Glutamatergic neuron (in vitro differentiated cells): Measurements from ENCODE around the gene RIOK3. TPM values are rescaled to one million over a fixed set of nuclear protein-coding genes. Genes with fewer than 3 reads are reported as not detected.
"Not testable (repeated sequence)": the region's sequence is repeated elsewhere in the genome, so short reads cannot be mapped to it uniquely, and the experiment has no call there.

Experiments used
- DNase-seq: peaks from one replicate; pipeline ENCODE4 v3.0.0; 2022
- H3K27ac Mint-ChIP-seq: one replicate; pipeline ENCODE4 v1.8.0; 2020; ENCODE audit warnings: mild to moderate bottlenecking, mixed read lengths, inconsistent platforms; ENCODE audit not compliant: unreplicated experiment
- H3K27me3 Mint-ChIP-seq: one replicate; pipeline ENCODE4 v1.8.0; 2020; ENCODE audit warnings: mild to moderate bottlenecking, moderate library complexity, mixed read lengths, inconsistent platforms; ENCODE audit not compliant: unreplicated experiment
- H3K36me3 Mint-ChIP-seq: one replicate; pipeline ENCODE4 v1.8.0; 2020; ENCODE audit warnings: mild to moderate bottlenecking, mixed read lengths, inconsistent platforms; ENCODE audit not compliant: unreplicated experiment
- H3K4me1 Mint-ChIP-seq: one replicate; pipeline ENCODE4 v1.8.0; 2020; ENCODE audit warnings: mild to moderate bottlenecking, low read depth, mixed read lengths, inconsistent platforms; ENCODE audit not compliant: unreplicated experiment
- H3K4me3 Mint-ChIP-seq: one replicate; pipeline ENCODE4 v1.8.0; 2020; ENCODE audit warnings: mild to moderate bottlenecking, mixed read lengths, inconsistent platforms; ENCODE audit not compliant: unreplicated experiment
- H3K9me3 Mint-ChIP-seq: one replicate; pipeline ENCODE4 v1.8.0; 2020; ENCODE audit warnings: mild to moderate bottlenecking, moderate library complexity, mixed read lengths, inconsistent platforms; ENCODE audit not compliant: unreplicated experiment
- total RNA-seq: library from RNA; stranded (reverse); fragmentation: NEBNext Ultra II Directional; extraction: Animal tissue kit (Norgen Biotek cat#: 25700); gene quantifications from one replicate; pipeline ENCODE4 v1.2.1, GENCODE V29; 2021; ENCODE audit not compliant: unreplicated experiment
- TF ChIP-seq, protein P1 (sequence below): fragments of 200-600 bp; sonication (generic); IDR thresholded peaks from one replicate; pipeline ENCODE4 v1.5.0; 2021; ENCODE audit not compliant: partially characterized antibody, unreplicated experiment

RIOK3 gene
- total RNA-seq, 1 donor from 2014 or later = 105 TPM

GRCh38 chr18:23506393-23506792, 53.3 kb downstream of the RIOK3 start:
- TF ChIP-seq, protein P1, sequence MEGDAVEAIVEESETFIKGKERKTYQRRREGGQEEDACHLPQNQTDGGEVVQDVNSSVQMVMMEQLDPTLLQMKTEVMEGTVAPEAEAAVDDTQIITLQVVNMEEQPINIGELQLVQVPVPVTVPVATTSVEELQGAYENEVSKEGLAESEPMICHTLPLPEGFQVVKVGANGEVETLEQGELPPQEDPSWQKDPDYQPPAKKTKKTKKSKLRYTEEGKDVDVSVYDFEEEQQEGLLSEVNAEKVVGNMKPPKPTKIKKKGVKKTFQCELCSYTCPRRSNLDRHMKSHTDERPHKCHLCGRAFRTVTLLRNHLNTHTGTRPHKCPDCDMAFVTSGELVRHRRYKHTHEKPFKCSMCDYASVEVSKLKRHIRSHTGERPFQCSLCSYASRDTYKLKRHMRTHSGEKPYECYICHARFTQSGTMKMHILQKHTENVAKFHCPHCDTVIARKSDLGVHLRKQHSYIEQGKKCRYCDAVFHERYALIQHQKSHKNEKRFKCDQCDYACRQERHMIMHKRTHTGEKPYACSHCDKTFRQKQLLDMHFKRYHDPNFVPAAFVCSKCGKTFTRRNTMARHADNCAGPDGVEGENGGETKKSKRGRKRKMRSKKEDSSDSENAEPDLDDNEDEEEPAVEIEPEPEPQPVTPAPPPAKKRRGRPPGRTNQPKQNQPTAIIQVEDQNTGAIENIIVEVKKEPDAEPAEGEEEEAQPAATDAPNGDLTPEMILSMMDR = no peak
- Mint-ChIP-seq H3K27me3 (peaks cover 2% of the 10 kb centered on the region), H3K36me3 (no peaks in the 10 kb centered on the region), H3K9me3 (peaks cover 7% of the 10 kb centered on the region), H3K27ac (no peak overlapping the region), H3K4me3 (no peak overlapping the region), H3K4me1 (peaks cover 9% of the 10 kb centered on the region)
- no peak for DNase-seq

DNA sequence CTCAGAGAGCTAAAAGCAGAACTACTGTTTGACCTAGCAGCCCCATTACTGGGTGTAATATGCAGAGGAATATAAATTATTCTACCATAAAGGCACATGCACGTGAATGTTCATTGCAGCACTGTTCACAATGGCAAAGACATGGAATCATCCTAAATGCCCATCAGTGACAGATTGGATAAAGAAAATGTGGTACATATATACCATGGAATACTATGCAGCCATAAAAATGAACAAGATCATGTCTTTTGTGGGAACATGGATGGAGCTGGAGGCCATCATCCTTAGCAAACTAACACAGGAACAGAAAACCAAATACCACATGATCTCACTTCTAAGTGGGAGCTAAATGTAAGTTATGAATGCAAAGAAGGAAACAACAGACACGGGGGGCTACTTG, 57.8 kb downstream of the RIOK3 start:
- H3K4me3 Mint-ChIP-seq, H3K9me3 Mint-ChIP-seq, DNase-seq, H3K4me1 Mint-ChIP-seq, H3K27ac Mint-ChIP-seq, H3K36me3 Mint-ChIP-seq, H3K27me3 Mint-ChIP-seq: not testable (repeated sequence)

GRCh38 chr18:23512216-23512615, 59.1 kb downstream of the RIOK3 start:
- H3K4me1 Mint-ChIP-seq, H3K27ac Mint-ChIP-seq, H3K27me3 Mint-ChIP-seq, H3K4me3 Mint-ChIP-seq, DNase-seq, H3K9me3 Mint-ChIP-seq, H3K36me3 Mint-ChIP-seq: not testable (repeated sequence)

DNA sequence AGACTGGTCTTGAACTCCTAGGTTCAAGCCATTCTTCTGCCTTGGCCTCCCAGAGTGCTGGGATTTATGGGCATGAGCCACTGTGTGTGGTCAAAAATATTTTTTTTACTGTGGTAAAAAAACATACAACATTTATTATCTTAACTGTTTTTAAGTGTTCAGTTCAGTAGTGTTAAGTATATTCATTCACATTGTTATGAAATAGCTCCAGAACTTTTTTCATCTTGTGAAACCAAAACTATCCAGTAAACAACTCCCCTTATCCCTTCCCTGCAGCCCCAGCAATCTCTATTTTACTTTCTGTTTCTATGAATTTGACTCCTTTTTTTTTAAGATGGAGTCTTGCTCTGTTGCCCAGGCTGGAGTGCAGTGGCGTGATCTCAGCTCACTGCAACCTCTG, 59.6 kb downstream of the RIOK3 start:
- Mint-ChIP-seq H3K4me3 (no peak overlapping the region), H3K27me3 (no peaks in the 10 kb centered on the region), H3K4me1 (peaks cover 2% of the 10 kb centered on the region), H3K36me3 (no peaks in the 10 kb centered on the region), H3K9me3 (no peaks in the 10 kb centered on the region), H3K27ac (no peak overlapping the region)
- no peak for DNase-seq
- TF ChIP-seq, protein P1 = no peak

DNA sequence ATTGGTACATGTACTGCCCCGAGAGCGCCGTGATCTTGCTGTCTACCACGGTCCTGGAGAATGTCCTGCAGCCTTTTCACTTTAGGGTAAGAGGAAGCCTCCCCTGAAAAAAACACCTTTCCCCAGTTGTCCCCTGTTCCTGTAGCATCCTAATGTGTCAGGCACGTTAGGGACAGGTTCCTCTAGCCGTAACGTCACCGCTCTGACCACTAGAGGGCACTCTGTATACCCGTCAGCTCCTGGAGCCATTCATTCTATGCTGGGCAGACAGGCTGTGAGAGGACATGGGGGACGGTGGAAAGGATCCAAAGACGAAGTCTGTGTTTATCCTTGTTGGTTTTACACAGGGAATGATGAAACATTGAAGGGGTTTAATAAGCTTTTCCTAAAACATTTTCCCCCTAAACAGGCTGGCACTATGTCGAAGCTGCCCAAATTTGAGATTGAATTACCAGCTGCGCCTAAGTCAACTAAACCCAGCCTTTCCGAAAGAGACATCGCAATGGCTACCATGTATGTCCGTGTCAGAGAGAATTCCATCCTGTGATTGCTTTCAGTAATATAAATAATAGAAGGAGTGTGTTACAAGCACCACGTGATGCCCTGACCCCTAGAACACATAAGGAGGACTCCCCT, 62.9 kb downstream of the RIOK3 start:
- TF ChIP-seq, protein P1 = peak; percentile 79
- Mint-ChIP-seq H3K4me3 (peak overlapping the region; percentile 9), H3K36me3 (no peaks in the 10 kb centered on the region), H3K9me3 (peaks cover 2% of the 10 kb centered on the region), H3K27me3 (no peaks in the 10 kb centered on the region), H3K4me1 (peaks cover 2% of the 10 kb centered on the region), H3K27ac (no peak overlapping the region)
- DNase-seq = peak; percentile 83

GRCh38 chr18:23519734-23520133, 66.6 kb downstream of the RIOK3 start:
- Mint-ChIP-seq H3K4me1 (peaks cover 26% of the 10 kb centered on the region), H3K27ac (no peak overlapping the region), H3K4me3 (no peak overlapping the region), H3K9me3 (peaks cover 9% of the 10 kb centered on the region), H3K36me3 (no peaks in the 10 kb centered on the region), H3K27me3 (peaks cover 4% of the 10 kb centered on the region)
- DNase-seq = no peak
- TF ChIP-seq, protein P1 = no peak
